C4-2B (cell line): Measurements from ENCODE around the gene TSC22D1.

Experiments used
- CTCF ChIP-seq: fragments of 450-650 bp; conservative IDR thresholded peaks from 2 replicates; pipeline ENCODE4 v1.5.1; 2017; ENCODE audit warnings: mild to moderate bottlenecking
- ZFX ChIP-seq: fragments of 450-650 bp; IDR thresholded peaks from 2 replicates; pipeline ENCODE4 v1.6.1; 2017

- no peak for TF ChIP-seq ZFX
- no peak for TF ChIP-seq CTCF
Measured at GRCh38 chr13:44447783-44448321, 128.3 kb downstream of the TSC22D1 start.
